IMR-90 (cell line): ENCODE data around the gene CPNE4.

Experiments used
- FOS ChIP-seq: fragments of 150-350 bp; IDR thresholded peaks from 2 replicates; pipeline ENCODE4 v1.6.1; 2016; ENCODE audit warnings: low read depth, low read length
- MAFK ChIP-seq: IDR thresholded peaks from 2 replicates; pipeline ENCODE4 v1.6.1; 2012; ENCODE audit warnings: low read depth, low read length, improper control_type of control experiment
- POLR2A ChIP-seq: IDR thresholded peaks from 2 replicates; pipeline ENCODE4 v1.6.1; 2012; ENCODE audit warnings: mild to moderate bottlenecking, low read depth, low read length
- RAD21 ChIP-seq: IDR thresholded peaks from 2 replicates; pipeline ENCODE4 v1.6.1; 2012; ENCODE audit warnings: low read length, improper control_type of control experiment
- TF ChIP-seq, protein P1 (sequence below): conservative IDR thresholded peaks from 2 replicates; pipeline ENCODE4 v1.5.1; 2012; ENCODE audit warnings: mild to moderate bottlenecking, low read depth, low read length, improper control_type of control experiment

DNA sequence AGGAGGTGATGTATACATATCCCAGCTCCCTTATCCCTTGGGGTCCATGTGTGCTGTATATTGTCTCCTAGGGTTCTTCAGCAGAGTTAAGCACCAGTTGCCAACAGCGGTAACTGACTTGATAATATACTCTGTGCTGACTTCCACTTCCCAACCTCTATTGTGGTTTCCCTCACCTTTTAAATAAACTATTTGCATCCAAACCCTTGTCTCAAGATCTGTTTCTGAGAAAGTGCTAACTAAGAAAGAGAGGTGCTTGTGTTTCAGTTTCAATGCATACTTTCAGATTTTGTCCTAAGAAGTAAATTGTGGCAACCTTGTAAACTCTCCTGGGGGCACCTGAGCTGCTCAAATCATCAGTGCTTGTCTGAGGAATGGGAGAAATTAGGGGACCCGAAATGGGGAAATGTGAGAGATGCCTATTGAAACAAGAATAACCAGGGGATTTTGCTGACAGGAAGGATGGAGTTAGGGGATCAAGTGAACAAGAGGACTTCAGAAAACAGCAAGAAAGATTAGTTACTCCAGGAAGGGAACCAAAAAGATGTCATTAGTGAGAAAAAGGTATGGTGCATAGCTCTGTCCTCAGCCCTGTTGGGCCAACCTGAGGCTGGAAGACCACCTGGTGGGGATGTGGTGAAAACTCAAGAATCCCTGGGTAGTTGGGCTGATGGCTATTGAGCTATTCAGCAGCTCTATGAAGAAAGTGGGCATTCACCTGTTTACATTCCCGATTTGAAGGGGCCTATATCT is 481.1 kb downstream of the CPNE4 start:
- no peak for TF ChIP-seq FOS
- TF ChIP-seq POLR2A, result no peak
- no peak for TF ChIP-seq RAD21
- TF ChIP-seq, protein P1, sequence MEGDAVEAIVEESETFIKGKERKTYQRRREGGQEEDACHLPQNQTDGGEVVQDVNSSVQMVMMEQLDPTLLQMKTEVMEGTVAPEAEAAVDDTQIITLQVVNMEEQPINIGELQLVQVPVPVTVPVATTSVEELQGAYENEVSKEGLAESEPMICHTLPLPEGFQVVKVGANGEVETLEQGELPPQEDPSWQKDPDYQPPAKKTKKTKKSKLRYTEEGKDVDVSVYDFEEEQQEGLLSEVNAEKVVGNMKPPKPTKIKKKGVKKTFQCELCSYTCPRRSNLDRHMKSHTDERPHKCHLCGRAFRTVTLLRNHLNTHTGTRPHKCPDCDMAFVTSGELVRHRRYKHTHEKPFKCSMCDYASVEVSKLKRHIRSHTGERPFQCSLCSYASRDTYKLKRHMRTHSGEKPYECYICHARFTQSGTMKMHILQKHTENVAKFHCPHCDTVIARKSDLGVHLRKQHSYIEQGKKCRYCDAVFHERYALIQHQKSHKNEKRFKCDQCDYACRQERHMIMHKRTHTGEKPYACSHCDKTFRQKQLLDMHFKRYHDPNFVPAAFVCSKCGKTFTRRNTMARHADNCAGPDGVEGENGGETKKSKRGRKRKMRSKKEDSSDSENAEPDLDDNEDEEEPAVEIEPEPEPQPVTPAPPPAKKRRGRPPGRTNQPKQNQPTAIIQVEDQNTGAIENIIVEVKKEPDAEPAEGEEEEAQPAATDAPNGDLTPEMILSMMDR, result no peak
- no peak for TF ChIP-seq MAFK
